CD14-positive monocyte (primary cell): Measurements from ENCODE around the gene DLGAP1. TPM values are rescaled to one million over a fixed set of nuclear protein-coding genes. Genes with fewer than 3 reads are reported as not detected.

Experiments used
- DNase-seq, 3 donors: peaks; one replicate each; pipeline ENCODE4 v3.0.0-alpha.2; 2011 to 2022
- H2AFZ ChIP-seq: 2 replicates; pipeline ENCODE4 v1.6.0; 2012; ENCODE audit warnings: mild to moderate bottlenecking, low read depth, low read length, inconsistent platforms; ENCODE audit not compliant: insufficient read depth, poor library complexity, severe bottlenecking
- H3K27ac ChIP-seq, 2 donors: 1 replicate in 1 of 2; 2 replicates in 1 of 2; pipeline ENCODE4 v1.5.1; 2012 to 2013; ENCODE audit warnings: low read length in 2 of 2, control low read depth in 1 of 2, inconsistent platforms in 1 of 2, low read depth in 1 of 2, mild to moderate bottlenecking in 1 of 2
- H3K27me3 ChIP-seq, 2 donors: one replicate each; pipeline versions ENCODE4 v1.6.0 to v1.6.1; 2011 to 2013; ENCODE audit warnings: low read length in 2 of 2; ENCODE audit not compliant: control insufficient read depth in 2 of 2, insufficient read depth in 2 of 2
- H3K36me3 ChIP-seq, 2 donors: replicated peaks in 1 of 2; 1 replicate in 1 of 2; 2 replicates in 1 of 2; pipeline versions ENCODE4 v1.5.1 to v1.6.1; 2012 to 2013; ENCODE audit warnings: low read length in 2 of 2, control low read depth in 1 of 2, inconsistent platforms in 1 of 2, mild to moderate bottlenecking in 1 of 2; ENCODE audit not compliant: insufficient read depth in 2 of 2, control insufficient read depth in 1 of 2
- H3K4me1 ChIP-seq, 2 donors: 1 replicate in 1 of 2; 2 replicates in 1 of 2; pipeline versions ENCODE4 v1.5.1 to v1.6.1; 2012 to 2013; ENCODE audit warnings: low read length in 2 of 2, control low read depth in 1 of 2, inconsistent platforms in 1 of 2, mild to moderate bottlenecking in 1 of 2, moderate library complexity in 1 of 2; ENCODE audit not compliant: insufficient read depth in 2 of 2, control insufficient read depth in 1 of 2
- H3K4me2 ChIP-seq: replicated peaks from 2 replicates; pipeline ENCODE3; 2012; ENCODE audit warnings: low read length, moderate library complexity, mild to moderate bottlenecking; ENCODE audit not compliant: poor library complexity, severe bottlenecking; ENCODE audit errors: extremely low read depth
- H3K4me3 ChIP-seq, 3 experiments: fragments of 200-600 bp in 1 of 3; sonication (generic) in 1 of 3; replicated peaks in 1 of 3; 1 replicate in 2 of 3; 2 replicates in 1 of 3; pipeline ENCODE4 v1.5.1; 2011 to 2013; ENCODE audit warnings: low read length in 3 of 3, mild to moderate bottlenecking in 3 of 3, control low read depth in 2 of 3, low read depth in 2 of 3, inconsistent platforms in 1 of 3, moderate library complexity in 1 of 3
- H3K79me2 ChIP-seq: 2 replicates; pipeline ENCODE4 v1.6.0; 2012; ENCODE audit warnings: mild to moderate bottlenecking, control low read depth, inconsistent platforms, low read length, moderate library complexity; ENCODE audit not compliant: insufficient read depth
- H3K9ac ChIP-seq: 2 replicates; pipeline ENCODE4 v1.6.0; 2017; ENCODE audit warnings: low read length, mild to moderate bottlenecking; ENCODE audit not compliant: insufficient read depth, poor library complexity, severe bottlenecking
- H3K9me3 ChIP-seq, 2 donors: replicated peaks in 1 of 2; 1 replicate in 1 of 2; 2 replicates in 1 of 2; pipeline versions ENCODE4 v1.5.1 to v1.6.1; 2012 to 2013; ENCODE audit warnings: low read length in 2 of 2, control low read depth in 1 of 2; ENCODE audit not compliant: control insufficient read depth in 1 of 2, insufficient read depth in 1 of 2
- H4K20me1 ChIP-seq: 2 replicates; pipeline ENCODE4 v1.6.0; 2012; ENCODE audit warnings: mild to moderate bottlenecking, low read length, control low read depth, moderate library complexity; ENCODE audit not compliant: insufficient read depth
- H3K27ac Mint-ChIP-seq, 7 donors: one replicate each; pipeline ENCODE4 v1.8.0; 2020; ENCODE audit warnings: mild to moderate bottlenecking in 7 of 7, mixed read lengths in 7 of 7, moderate library complexity in 6 of 7, inconsistent platforms in 2 of 7
- H3K27me3 Mint-ChIP-seq, 3 donors: one replicate each; pipeline ENCODE4 v1.8.0; 2021 to 2022; ENCODE audit warnings: low read depth in 3 of 3, mild to moderate bottlenecking in 3 of 3, mixed read lengths in 3 of 3, moderate library complexity in 3 of 3, inconsistent platforms in 1 of 3
- H3K36me3 Mint-ChIP-seq, 2 donors: one replicate each; pipeline ENCODE4 v1.8.0; 2020; ENCODE audit warnings: mixed read lengths in 2 of 2, inconsistent platforms in 1 of 2, mild to moderate bottlenecking in 1 of 2
- H3K4me1 Mint-ChIP-seq: one replicate; pipeline ENCODE4 v1.8.0; 2020; ENCODE audit warnings: mild to moderate bottlenecking, mixed read lengths
- H3K4me3 Mint-ChIP-seq, 2 donors: one replicate each; pipeline ENCODE4 v1.8.0; 2020; ENCODE audit warnings: mild to moderate bottlenecking in 2 of 2, mixed read lengths in 2 of 2, moderate library complexity in 1 of 2
- H3K9me3 Mint-ChIP-seq, 7 donors: one replicate each; pipeline ENCODE4 v1.8.0; 2020 to 2022; ENCODE audit warnings: mixed read lengths in 7 of 7, mild to moderate bottlenecking in 6 of 7, moderate library complexity in 6 of 7, inconsistent platforms in 2 of 7
- CTCF ChIP-seq: fragments of 200-600 bp; IDR thresholded peaks from one replicate; pipeline ENCODE4 v1.8.0; 2022; ENCODE audit warnings: antibody characterized with exemption, mild to moderate bottlenecking
- WGBS: methylation state at CpG from one replicate; pipeline ENCODE4 v1.1.5; 2013; ENCODE audit warnings: missing lambda C conversion rate; ENCODE audit not compliant: insufficient coverage; 5-methylcytosine and 5-hydroxymethylcytosine counted together
- intact Hi-C, 2 donors: fragments of 100-400 bp; cut with micrococcal nuclease; formaldehyde crosslinking; loops; one replicate each; pipeline versions ENCODE4 v1.15.0 to v1.15.1; 2023
- polyA plus RNA-seq, 3 donors: library from polyadenylated mRNA; depleted of rRNA in 1 of 3; unstranded in 2 of 3; stranded (reverse) in 1 of 3; fragments of 300-500 nt in 2 of 3; fragments of >200 nt in 1 of 3; fragmentation: Illumina TruSeq in 2 of 3; gene quantifications; 1 replicate in 2 of 3; 2 replicates in 1 of 3; pipeline ENCODE4 v1.2.3, GENCODE V29; 2012 to 2021

The DLGAP1 gene
- polyA plus RNA-seq, 3 donors: 0.09 to 0.42 TPM; not detected in 1

- no peak overlapping the region for H3K4me3 Mint-ChIP-seq
- H2AFZ ChIP-seq: no peak overlapping the region
These were observed 789.9 kb downstream of the DLGAP1 start for GRCh38 chr18:3665204-3665603.

GRCh38 chr18:3664563-3665178, 790.4 kb downstream of the DLGAP1 start:
- peak overlapping the region; percentile 63 to 87 (median 82) for H3K27ac Mint-ChIP-seq
- peak overlapping the region; percentile 4 for H3K4me2 ChIP-seq
- H3K4me3 Mint-ChIP-seq: no peak overlapping the region
- peaks cover 0 to 2% (median 0%) of the 10 kb centered on the region in 7 donors for H3K9me3 Mint-ChIP-seq
- no peaks in the 10 kb centered on the region for H3K36me3 ChIP-seq
- no peaks in the 10 kb centered on the region for H3K36me3 Mint-ChIP-seq
- H3K4me3 ChIP-seq: no peak overlapping the region
- peak; percentile 59 to 74 (median 74) for DNase-seq
- peaks cover 46 to 55% of the 10 kb centered on the region in 2 donors for H3K4me1 ChIP-seq
- H3K27me3 Mint-ChIP-seq: peaks cover 0 to 3% (median 0%) of the 10 kb centered on the region in 3 donors
- H2AFZ ChIP-seq: no peak overlapping the region
- no peaks in the 10 kb centered on the region for H3K9me3 ChIP-seq
- peak; percentile 18 for TF ChIP-seq CTCF
- 0% methylated on average over 3 of the region's 6 CpGs for WGBS
- H3K79me2 ChIP-seq: no peaks in the 10 kb centered on the region
- peaks cover 48% of the 10 kb centered on the region for H3K4me1 Mint-ChIP-seq
- H3K9ac ChIP-seq: no peak overlapping the region
- intact Hi-C loops: loop anchor here (5.0 kb wide), 4 partner anchors 62 to 387 kb away; partner anchors contain the start of gene TGIF1 (in 1 of the 2)
- H3K27ac ChIP-seq: peak overlapping the region in 1 of 2 donors; percentile 66
- H4K20me1 ChIP-seq: no peaks in the 10 kb centered on the region
- no peaks in the 10 kb centered on the region for H3K27me3 ChIP-seq

More at GRCh38 chr18:3665204-3665603, 789.9 kb downstream of the DLGAP1 start:
- peak; percentile 1 for TF ChIP-seq CTCF
- Histone ChIP-seq H3K4me1 (peaks cover 41 to 49% of the 10 kb centered on the region in 2 donors), H3K4me2 (peak overlapping the region; percentile 4), H4K20me1 (no peaks in the 10 kb centered on the region), H3K36me3 (no peaks in the 10 kb centered on the region), H3K4me3 (no peak overlapping the region), H3K79me2 (no peaks in the 10 kb centered on the region), H3K27me3 (no peaks in the 10 kb centered on the region), H3K27ac (peak overlapping the region in 1 of 2 donors; percentile 66), H3K9me3 (no peaks in the 10 kb centered on the region), H3K9ac (no peak overlapping the region)
- no CpG with 5 or more reads among the region's 3 CpGs for WGBS
- peaks cover 0 to 2% (median 0%) of the 10 kb centered on the region in 7 donors for H3K9me3 Mint-ChIP-seq
- H3K27me3 Mint-ChIP-seq: peaks cover 0 to 3% (median 0%) of the 10 kb centered on the region in 3 donors
- peak overlapping the region in 6 of 7 donors; percentile 30 to 87 (median 72) for H3K27ac Mint-ChIP-seq
- H3K36me3 Mint-ChIP-seq: no peaks in the 10 kb centered on the region
- no peak for DNase-seq
- intact Hi-C loops: loop anchor here in 1 of 2 donors (5.0 kb wide), 1 partner anchor 388 kb away; no protein-coding TSS in a partner anchor
- peaks cover 44% of the 10 kb centered on the region for H3K4me1 Mint-ChIP-seq
